ENCODE results near the gene ALG10.
"Not testable (repeated sequence)": the region's sequence is repeated elsewhere in the genome, so short reads cannot be mapped to it uniquely, and the experiment has no call there.

Gene ALG10, protein sequence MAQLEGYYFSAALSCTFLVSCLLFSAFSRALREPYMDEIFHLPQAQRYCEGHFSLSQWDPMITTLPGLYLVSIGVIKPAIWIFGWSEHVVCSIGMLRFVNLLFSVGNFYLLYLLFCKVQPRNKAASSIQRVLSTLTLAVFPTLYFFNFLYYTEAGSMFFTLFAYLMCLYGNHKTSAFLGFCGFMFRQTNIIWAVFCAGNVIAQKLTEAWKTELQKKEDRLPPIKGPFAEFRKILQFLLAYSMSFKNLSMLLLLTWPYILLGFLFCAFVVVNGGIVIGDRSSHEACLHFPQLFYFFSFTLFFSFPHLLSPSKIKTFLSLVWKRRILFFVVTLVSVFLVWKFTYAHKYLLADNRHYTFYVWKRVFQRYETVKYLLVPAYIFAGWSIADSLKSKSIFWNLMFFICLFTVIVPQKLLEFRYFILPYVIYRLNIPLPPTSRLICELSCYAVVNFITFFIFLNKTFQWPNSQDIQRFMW

DNA sequence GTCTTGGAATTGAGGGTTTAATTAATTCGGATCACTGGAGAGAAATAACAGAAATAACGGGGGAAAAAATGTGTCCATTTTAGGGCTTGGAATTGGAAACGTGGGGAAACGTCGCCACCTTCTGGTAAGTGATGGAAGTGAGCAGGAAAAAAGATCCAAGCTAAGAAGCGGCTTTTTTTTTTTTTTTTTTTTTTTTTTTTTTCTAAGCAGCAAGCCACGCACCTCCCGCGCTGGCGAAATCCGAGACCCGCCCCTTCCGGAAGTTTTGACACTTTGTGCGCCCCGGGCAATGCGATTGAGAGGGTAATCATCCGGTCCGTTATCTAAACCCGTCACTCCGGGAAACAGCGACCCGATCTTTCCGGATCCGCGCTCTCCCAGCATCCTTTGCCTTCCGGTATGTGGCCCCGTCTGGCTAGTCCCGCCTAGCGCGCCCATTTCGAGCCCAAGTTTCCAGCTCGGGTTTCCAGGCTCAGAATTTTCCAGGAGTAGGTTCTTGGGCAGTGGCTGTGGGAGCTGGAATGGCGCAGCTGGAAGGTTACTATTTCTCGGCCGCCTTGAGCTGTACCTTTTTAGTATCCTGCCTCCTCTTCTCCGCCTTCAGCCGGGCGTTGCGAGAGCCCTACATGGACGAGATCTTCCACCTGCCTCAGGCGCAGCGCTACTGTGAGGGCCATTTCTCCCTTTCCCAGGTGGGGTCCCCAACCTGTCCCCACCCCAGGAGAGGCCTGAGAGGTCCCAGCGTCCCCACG, at the start of gene ALG10:
Gene ALG10, plus strand, starts transcription at position 418 of the 752 bp plus-strand sequence. Its CDS starts 104 bp downstream, at position 522.
- peak; percentile 79 for DNase-seq

DNA sequence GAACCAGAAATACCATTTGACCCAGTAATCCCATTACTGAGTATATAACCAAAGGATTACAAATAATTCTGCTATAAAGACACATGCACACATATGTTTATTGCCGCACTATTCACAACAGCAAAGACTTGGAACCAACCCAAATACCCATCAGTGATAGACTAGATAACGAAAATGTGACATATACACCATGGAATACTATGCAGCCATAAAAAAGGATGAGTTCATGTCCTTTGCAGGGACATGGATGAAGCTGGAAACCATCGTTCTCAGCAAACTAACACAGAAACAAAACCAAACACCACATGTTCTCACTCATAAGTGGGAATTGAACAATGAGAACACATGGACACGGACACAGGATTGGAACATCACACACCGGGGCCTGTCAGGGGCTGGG, 49.4 kb upstream of the ALG10 start:
- DNase-seq, result not testable (repeated sequence)

DNA sequence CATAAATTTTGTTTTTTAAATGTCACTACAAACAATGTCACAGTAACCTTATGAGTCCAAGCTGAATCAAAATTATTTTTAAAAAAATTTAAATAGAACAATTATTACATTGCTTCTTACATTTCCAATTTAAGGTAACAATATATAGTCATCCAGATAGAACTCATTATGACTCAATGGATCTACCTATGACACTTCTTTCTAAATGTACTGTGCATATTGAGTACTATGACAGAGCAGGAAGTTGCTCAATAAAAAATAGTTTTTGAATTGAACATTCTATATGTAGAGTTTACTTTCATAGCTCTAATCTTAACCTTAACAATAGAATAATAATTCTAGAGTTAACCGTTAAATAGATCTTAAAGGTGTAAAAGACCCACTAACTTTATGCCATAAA, 44.4 kb upstream of the ALG10 start:
- no peak for DNase-seq

DNA sequence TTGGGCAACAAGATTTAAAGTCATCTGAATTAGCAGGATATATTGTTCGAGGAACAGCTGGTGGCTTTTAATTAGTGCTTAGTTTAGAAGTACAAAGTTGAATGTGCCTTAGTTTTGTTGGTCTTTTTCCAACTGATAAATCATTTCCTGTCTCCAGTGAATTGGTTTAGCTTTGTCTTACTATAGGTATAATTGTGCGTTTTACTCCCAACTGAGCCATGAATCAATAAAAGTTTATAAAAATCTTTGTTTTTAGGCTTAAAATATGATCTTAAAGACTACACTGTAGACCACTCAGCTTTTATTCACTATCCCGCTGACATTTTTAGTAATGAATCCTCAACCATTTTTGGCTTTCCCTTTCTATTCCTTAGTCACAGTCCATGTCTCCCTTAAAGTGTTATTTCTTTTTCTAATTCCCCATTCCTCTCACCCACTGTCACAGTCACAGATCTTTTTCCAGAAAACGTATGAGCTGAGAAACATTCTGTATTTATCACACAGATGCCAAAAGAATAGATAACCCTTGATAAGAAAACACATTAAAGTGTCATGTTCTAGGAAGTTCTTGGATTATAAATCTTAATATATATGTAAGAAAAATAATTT, 34.0 kb upstream of the ALG10 start:
- DNase-seq, result no peak

DNA sequence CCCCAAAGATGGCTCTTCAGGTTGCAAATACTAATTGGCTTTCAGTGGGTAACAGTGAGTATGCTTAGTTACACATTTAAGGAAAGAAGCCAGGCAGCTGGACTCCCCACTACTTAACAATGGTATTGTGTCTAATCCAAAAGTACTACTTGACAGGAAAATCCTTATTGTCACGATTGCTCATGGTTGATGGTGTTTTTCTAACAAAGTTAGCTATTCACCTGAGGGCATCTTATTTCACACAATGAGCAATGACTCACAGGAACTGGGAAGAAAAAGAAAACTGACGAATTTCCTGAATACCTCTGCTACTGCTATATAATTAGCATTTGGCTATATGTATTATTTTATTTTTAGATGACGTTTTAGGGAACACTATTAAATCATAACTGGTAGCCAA, 33.4 kb upstream of the ALG10 start:
- DNase-seq, result no peak

DNA sequence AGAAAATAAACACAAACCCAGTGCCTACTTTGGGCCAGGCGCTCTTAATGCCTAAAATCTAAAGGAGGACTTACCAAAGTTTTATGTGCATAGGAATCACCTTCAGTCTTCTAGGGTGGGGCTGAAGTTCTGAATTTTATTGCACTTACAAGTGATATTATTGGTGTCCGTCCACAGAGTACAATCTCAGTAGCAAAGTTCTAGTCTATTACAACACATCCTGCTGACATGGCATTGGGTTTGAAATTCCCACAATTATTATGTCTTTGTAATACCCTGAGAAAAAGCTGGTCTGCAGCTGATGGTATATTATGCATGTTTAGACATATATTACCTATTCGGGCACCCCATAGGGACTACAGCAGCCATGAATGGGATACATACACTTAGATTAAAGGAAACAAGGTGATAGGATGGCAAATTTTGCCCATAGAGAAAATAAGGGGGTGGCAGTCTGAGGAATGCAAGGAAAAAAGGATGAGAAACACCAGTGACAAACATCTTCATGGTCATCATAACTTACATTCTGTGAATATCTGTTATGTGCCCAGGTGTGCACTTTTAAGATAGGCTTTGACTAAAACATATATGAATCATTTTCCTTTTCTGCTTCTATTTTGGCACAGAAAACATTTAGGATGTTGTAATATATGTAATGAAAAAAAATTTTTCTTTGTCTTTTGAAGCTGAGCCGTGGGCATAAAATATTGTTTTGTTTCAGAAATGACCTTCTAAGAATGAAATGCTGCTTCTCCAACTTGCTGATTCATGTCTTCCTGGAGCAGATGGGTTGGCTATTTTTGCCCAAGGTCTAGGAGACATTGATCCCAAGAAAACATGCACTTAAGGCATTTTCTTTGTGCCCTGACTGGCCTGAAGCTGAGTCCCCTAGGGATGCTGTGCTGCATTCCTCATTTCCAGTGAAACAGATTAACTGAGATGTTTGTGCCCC, 27.2 kb upstream of the ALG10 start:
- DNase-seq, result no peak

DNA sequence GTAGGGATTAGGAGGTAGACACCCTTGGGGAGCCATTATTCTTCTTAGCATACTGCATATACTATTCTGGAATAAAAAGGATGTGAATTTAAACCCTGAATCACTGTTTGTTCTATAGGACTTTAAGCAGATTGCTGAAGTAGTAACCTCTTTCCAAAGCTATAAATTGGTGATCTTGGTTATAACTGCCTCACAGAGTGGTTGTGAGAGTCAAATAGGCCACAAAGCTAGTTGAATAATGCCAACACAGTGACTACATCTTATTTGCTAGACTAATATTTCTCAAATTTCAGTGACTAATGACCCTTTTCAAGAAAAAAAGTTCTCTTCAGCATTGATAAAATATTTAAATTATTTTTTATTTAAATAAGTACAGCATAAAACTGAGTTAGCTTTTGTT, 13.5 kb upstream of the ALG10 start:
- not testable (repeated sequence) for DNase-seq

DNA sequence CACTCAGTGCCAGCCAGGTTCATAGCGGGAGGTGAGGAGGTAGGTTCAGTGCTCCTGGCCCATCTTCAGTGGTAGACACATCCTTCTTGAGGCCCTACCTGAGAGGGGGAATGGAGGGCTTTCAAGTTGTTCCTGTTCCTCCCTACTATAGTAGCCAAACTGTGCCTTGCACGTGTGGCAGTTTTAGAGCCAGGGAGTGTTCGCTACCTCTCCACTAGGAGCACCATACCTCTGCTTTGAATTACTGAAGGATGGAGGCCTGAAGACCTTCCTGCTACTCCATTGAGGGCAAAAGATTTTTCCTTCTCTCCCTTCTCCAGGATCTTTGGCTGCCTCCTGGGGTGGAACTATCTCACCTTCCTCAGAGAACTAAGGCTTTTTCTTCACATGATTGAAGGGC, 5.9 kb upstream of the ALG10 start:
- no peak for DNase-seq

DNA sequence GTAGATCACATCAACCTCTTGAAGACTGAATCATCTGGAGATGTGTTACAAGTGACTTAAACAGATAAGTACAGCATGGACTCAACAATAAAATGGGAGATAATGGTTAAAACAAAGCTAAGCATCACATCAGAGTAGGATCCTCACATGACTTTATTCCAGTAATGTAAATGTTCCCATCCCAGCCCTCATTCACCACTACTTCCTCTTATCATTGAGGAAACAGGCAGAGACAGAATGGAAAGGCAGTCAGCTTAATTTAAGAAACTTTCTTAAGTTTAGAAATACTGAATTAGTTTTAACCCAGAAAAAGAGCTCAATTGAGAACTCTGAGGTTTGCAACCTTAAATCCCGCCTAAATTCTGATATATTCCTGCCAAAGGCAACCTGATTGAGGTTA, 1.2 kb upstream of the ALG10 start:
- DNase-seq, result no peak

DNA sequence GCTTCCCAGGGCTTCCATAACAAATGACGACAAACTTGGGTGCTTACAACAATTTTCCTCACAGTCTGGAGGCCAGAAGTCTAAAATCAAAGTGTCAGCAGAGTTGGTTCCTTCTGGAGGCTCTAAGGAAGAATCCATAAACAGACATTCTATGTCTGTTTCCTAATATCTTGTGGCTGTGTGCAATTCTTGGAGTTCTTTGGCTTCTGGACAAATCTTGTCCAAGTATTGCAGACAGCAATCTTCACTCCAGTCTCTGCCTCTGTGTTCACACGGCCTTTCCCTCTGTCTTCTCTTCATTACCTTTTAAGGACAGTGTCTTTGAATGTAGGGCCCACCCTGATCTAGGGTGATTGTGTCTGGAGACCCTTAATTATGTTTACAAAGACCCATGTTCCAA, 5.4 kb downstream of the ALG10 start:
- not testable (repeated sequence) for DNase-seq

DNA sequence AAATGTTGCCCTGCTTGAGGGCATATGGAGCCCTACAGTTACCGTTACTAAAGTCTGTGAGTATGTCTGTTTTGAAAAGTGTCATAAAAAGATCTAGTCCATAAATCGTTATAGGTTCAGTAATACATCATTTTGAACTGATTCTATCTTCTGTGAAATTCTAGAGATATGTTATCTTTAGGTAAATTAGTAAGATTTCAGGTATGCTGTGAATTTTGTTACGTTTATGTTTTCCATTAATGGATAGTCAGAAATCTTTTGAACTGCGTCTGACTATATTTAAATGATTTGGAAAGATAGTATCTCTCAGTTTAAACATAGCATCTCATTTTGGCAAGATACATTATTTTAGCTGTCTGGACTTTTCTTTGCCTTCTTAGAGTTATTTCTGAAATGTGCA, 8.3 kb downstream of the ALG10 start:
- no peak for DNase-seq

DNA sequence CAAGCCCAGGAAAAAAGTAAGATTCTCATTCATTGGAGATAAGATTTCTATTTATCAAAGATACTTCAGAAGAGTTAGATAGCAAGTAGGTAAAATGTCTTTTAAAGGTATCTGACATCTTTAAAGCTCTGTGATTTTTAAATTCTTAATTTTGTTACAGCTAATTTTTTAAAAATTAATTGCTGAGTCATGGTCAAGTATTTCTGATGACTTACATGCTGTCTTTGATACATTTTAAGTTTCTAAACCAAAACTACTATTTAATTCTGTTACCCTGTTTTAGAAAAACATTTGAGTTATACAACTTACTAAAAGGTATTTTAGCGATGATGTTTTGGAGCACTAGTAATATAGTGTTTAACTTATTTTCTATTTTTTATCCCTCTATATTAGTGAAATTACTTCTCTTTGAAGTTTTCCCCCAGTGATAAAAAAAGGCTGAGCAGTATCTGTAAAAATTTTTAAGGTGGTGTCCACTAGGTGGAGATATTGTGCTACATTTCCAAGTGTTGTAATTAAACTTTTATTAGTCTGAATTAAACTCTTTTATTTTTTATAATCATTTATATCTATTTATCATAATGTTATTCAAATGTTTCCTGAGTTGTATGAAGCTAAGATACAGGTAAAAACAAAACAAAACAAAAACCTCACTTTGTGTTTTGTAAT, 11.5 kb downstream of the ALG10 start:
- no peak for DNase-seq

DNA sequence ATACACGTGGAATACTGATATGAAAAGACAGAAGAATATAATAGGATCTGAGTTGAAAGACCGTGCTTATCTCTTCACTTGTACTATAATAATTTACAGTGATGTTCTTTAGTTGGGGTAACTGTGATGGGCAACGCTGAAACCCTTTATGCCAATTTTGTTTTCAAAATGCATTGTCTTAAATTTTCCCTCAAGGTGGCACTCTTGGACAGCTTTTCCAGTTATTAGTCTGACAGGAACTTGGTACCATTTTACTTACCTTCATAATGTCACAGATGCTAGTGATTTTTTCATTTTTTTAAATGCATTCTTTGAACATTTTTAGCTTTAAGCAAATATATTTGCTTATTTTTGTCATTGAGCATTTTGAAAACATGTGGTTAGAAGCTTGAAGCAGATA, 16.1 kb downstream of the ALG10 start:
- DNase-seq, result not testable (repeated sequence)

DNA sequence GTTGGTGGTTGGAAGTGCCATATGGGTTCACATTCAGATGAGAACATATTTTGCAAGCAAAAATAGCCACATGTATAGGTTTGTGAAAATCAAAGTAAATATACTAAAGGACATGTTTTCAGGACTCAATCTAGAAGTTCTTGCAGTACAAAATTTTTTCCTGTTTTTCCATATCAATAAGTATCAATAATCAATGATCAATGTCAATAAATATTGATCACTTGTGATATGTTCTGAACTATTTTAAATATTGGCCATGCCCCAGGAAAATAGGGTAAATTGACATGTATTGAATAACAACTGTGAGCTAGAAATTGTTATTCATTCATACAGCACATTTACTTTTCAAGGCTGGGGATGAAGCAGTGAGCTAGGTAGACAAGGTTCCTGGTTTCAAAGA, 24.3 kb downstream of the ALG10 start:
- no peak for DNase-seq

DNA sequence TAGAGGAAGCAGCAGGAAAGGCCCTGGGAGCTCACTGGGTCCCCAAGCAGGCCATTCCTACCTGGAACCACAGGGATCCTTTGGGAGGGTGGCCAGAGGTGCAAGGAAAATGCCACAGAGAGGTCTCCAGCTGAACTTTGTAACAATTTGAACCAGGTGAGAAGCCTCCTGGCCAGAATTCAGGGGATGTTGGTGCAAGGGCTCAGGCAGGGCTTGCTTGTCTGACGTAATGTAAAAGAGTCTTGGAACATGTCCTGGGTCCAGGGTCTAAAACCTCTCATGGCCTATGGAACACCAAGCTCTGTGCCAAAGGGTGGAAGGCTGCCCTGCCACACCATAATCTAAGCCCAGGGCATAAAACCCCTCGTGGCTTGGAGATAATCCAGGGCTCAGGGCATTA, 25.6 kb downstream of the ALG10 start:
- DNase-seq, result not testable (repeated sequence)

DNA sequence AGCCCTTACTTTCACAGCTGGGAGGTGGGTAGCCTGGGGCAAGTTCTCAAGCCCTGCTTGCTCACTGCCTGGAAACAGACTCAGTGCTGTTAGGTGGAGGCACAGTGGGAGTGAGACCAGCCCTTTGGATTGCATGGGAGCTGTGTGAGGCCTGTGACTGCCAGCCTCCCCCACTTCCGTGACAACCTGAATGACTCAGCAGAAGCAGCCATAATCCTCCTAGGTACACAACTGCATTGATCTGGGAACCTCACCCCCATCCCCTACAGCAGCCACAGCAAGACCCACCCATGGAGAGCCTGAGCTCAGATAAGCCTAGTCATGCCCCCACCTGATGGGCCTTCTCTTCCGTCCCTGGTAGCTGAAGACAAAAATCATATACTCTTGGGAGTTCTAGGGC, 26.4 kb downstream of the ALG10 start:
- DNase-seq, result no peak

DNA sequence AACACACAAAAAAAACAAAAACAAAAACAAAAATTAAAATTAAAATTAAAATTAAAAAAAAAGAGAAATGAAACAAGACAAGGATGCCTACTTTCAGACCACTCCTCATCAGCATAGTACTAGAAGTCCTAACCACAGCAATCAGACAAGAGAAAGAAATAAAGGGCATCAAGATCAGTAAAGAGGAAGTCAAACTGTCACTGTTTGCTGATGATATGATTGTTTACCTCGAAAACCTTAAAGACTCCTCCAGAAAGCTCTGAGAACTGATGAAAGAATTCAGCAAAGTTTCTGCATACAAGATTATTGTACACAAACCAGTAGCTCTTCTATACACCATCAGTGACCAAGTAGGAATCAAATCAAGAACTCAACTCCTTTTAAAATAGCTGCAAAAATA, 29.2 kb downstream of the ALG10 start:
- no peak for DNase-seq

DNA sequence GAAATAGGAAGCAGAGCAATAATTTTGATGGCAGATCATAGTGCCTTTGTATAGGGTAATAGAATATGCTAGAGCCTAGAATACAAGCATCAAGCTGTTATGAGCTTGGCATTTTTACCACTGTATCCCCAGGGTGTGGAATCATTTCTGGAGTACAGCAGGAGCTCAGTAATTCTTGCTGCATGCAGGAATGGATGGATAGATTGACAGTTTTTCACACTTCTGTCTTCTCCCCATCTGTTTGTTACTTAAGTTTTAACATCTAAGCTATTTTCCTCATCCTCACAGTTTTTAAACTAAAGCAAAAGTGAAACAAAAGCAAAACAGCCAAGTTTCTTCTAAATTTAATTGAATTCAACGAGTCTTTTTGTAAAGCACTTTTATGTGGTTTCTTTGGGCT, 32.6 kb downstream of the ALG10 start:
- no peak for DNase-seq

All from NCI-H1436 treated with DMSO at 0.1 percent for 48 hours (cell line).